NCI-H446 treated with DMSO at 0.1 percent for 48 hours (cell line): ENCODE measurements around the gene CHAF1B.
"Not testable (repeated sequence)": the region's sequence is repeated elsewhere in the genome, so short reads cannot be mapped to it uniquely, and the experiment has no call there.

Experiments
- DNase-seq: peaks from one replicate; lab custom pipeline; 2025; lab: John Stamatoyannopoulos, UW

Gene CHAF1B

GRCh38 chr21:36385233-36386030 is at the start of gene CHAF1B:
Gene CHAF1B, plus strand, starts transcription at chr21:36385392. Its CDS starts 745 bp downstream, at chr21:36386137.
- DNase-seq: peak; percentile 47

GRCh38 chr21:36337099-36337509 is 48.1 kb upstream of the CHAF1B start:
- DNase-seq: no peak

- DNase-seq: no peak
Measured at GRCh38 chr21:36338975-36339374, 46.2 kb upstream of the CHAF1B start.

- DNase-seq: not testable (repeated sequence)
Measured at GRCh38 chr21:36342581-36342980, 42.6 kb upstream of the CHAF1B start.

- DNase-seq: no peak
Measured at GRCh38 chr21:36344931-36345330, 40.3 kb upstream of the CHAF1B start.

- no peak for DNase-seq
Measured at GRCh38 chr21:36347278-36347961, 37.8 kb upstream of the CHAF1B start.

- no peak for DNase-seq
Measured at GRCh38 chr21:36347962-36348328, 37.2 kb upstream of the CHAF1B start.

GRCh38 chr21:36349315-36349714 is 35.9 kb upstream of the CHAF1B start:
- no peak for DNase-seq

- no peak for DNase-seq
Measured at GRCh38 chr21:36350282-36350910, 34.8 kb upstream of the CHAF1B start.

GRCh38 chr21:36354918-36355680 is 30.1 kb upstream of the CHAF1B start:
- DNase-seq: no peak

GRCh38 chr21:36355868-36356267 is 29.3 kb upstream of the CHAF1B start:
- DNase-seq: no peak

- DNase-seq: no peak
Measured at GRCh38 chr21:36359185-36359584, 26.0 kb upstream of the CHAF1B start.

- DNase-seq: no peak
Measured at GRCh38 chr21:36369064-36369685, 16.0 kb upstream of the CHAF1B start.

- no peak for DNase-seq
Measured at GRCh38 chr21:36375994-36376393, 9.2 kb upstream of the CHAF1B start.

- DNase-seq: no peak
Measured at GRCh38 chr21:36377391-36377842, 7.8 kb upstream of the CHAF1B start.

GRCh38 chr21:36379251-36379650 is 5.9 kb upstream of the CHAF1B start:
- no peak for DNase-seq

- no peak for DNase-seq
Measured at GRCh38 chr21:36381841-36382589, 3.2 kb upstream of the CHAF1B start.

GRCh38 chr21:36382722-36383121 is 2.5 kb upstream of the CHAF1B start:
- DNase-seq: not testable (repeated sequence)

GRCh38 chr21:36384885-36385232 is 333 bp upstream of the CHAF1B start:
- no peak for DNase-seq

GRCh38 chr21:36386031-36386642 is 945 bp downstream of the CHAF1B start:
- no peak for DNase-seq

GRCh38 chr21:36388096-36388495 is 2.9 kb downstream of the CHAF1B start:
- no peak for DNase-seq
